ENCODE data around the gene FAM117A. TPM values are rescaled to one million over a fixed set of nuclear protein-coding genes. Genes with fewer than 3 reads are reported as not detected.

The FAM117A gene
- total RNA-seq, 1 donor from 2014 or later, result 2.7 TPM

GRCh38 chr17:49783791-49784190 is 19.9 kb upstream of the FAM117A start:
- peaks cover 16% of the 10 kb centered on the region for H3K4me1 Mint-ChIP-seq (ENCODE audit: unreplicated experiment)
- no peak overlapping the region for H3K4me3 Mint-ChIP-seq (ENCODE audit: unreplicated experiment)
- H3K27me3 Mint-ChIP-seq (ENCODE audit: unreplicated experiment), result peaks cover 7% of the 10 kb centered on the region
- no peaks in the 10 kb centered on the region for H3K36me3 Mint-ChIP-seq (ENCODE audit: unreplicated experiment)
- no peaks in the 10 kb centered on the region for H3K9me3 Mint-ChIP-seq (ENCODE audit: unreplicated experiment)
- no peak for TF ChIP-seq CTCF (IDR thresholded peaks at IDR 0.05)
- no peak overlapping the region for H3K27ac Mint-ChIP-seq (ENCODE audit: unreplicated experiment)
- DNase-seq (ENCODE audit: extremely low spot score, unreplicated experiment), result no peak

GRCh38 chr17:49783071-49783715 is 19.3 kb upstream of the FAM117A start:
- no peak for DNase-seq (ENCODE audit: extremely low spot score, unreplicated experiment)
- no peak overlapping the region for H3K27ac Mint-ChIP-seq (ENCODE audit: unreplicated experiment)
- no peak for TF ChIP-seq CTCF (IDR thresholded peaks at IDR 0.05)
- peaks cover 7% of the 10 kb centered on the region for H3K27me3 Mint-ChIP-seq (ENCODE audit: unreplicated experiment)
- no peaks in the 10 kb centered on the region for H3K9me3 Mint-ChIP-seq (ENCODE audit: unreplicated experiment)
- H3K36me3 Mint-ChIP-seq (ENCODE audit: unreplicated experiment), result no peaks in the 10 kb centered on the region
- no peak overlapping the region for H3K4me3 Mint-ChIP-seq (ENCODE audit: unreplicated experiment)
- H3K4me1 Mint-ChIP-seq (ENCODE audit: unreplicated experiment), result peaks cover 14% of the 10 kb centered on the region

GRCh38 chr17:49779739-49780231 is 15.9 kb upstream of the FAM117A start:
- peak; percentile 62 for TF ChIP-seq CTCF (IDR thresholded peaks at IDR 0.05)
- no peak overlapping the region for H3K27ac Mint-ChIP-seq (ENCODE audit: unreplicated experiment)
- no peak overlapping the region for H3K4me3 Mint-ChIP-seq (ENCODE audit: unreplicated experiment)
- H3K4me1 Mint-ChIP-seq (ENCODE audit: unreplicated experiment), result peaks cover 10% of the 10 kb centered on the region
- H3K36me3 Mint-ChIP-seq (ENCODE audit: unreplicated experiment), result no peaks in the 10 kb centered on the region
- H3K27me3 Mint-ChIP-seq (ENCODE audit: unreplicated experiment), result peaks cover 7% of the 10 kb centered on the region
- H3K9me3 Mint-ChIP-seq (ENCODE audit: unreplicated experiment), result no peaks in the 10 kb centered on the region
- no peak for DNase-seq (ENCODE audit: extremely low spot score, unreplicated experiment)

GRCh38 chr17:49779156-49779738 is 15.3 kb upstream of the FAM117A start:
- Mint-ChIP-seq H3K27me3 (ENCODE audit: unreplicated experiment) (peaks cover 2% of the 10 kb centered on the region), H3K27ac (ENCODE audit: unreplicated experiment) (no peak overlapping the region), H3K4me1 (ENCODE audit: unreplicated experiment) (peaks cover 10% of the 10 kb centered on the region), H3K9me3 (ENCODE audit: unreplicated experiment) (no peaks in the 10 kb centered on the region), H3K36me3 (ENCODE audit: unreplicated experiment) (no peaks in the 10 kb centered on the region), H3K4me3 (ENCODE audit: unreplicated experiment) (no peak overlapping the region)
- DNase-seq (ENCODE audit: extremely low spot score, unreplicated experiment), result no peak
- TF ChIP-seq CTCF (IDR thresholded peaks at IDR 0.05), result no peak

GRCh38 chr17:49777563-49777962 is 13.6 kb upstream of the FAM117A start:
- no peak overlapping the region for H3K4me3 Mint-ChIP-seq (ENCODE audit: unreplicated experiment)
- H3K9me3 Mint-ChIP-seq (ENCODE audit: unreplicated experiment), result no peaks in the 10 kb centered on the region
- DNase-seq (ENCODE audit: extremely low spot score, unreplicated experiment), result no peak
- H3K27ac Mint-ChIP-seq (ENCODE audit: unreplicated experiment), result no peak overlapping the region
- no peaks in the 10 kb centered on the region for H3K36me3 Mint-ChIP-seq (ENCODE audit: unreplicated experiment)
- H3K4me1 Mint-ChIP-seq (ENCODE audit: unreplicated experiment), result peaks cover 6% of the 10 kb centered on the region
- no peaks in the 10 kb centered on the region for H3K27me3 Mint-ChIP-seq (ENCODE audit: unreplicated experiment)
- no peak for TF ChIP-seq CTCF (IDR thresholded peaks at IDR 0.05)

Data from osteocyte (in vitro differentiated cells).